Astrocyte (in vitro differentiated cells and primary cell): Measurements from ENCODE around the gene GLIPR1L1.

ENCODE experiments used
- CTCF ChIP-seq: IDR thresholded peaks from 2 replicates; pipeline ENCODE4 v1.5.1; 2011; ENCODE audit warnings: low read depth, mild to moderate bottlenecking, inconsistent platforms, low read length, moderate library complexity; ENCODE audit not compliant: insufficient read depth
- EZH2 ChIP-seq: IDR thresholded peaks from 2 replicates; pipeline ENCODE4 v1.6.1; 2012; ENCODE audit warnings: mild to moderate bottlenecking, low read length, inconsistent platforms; ENCODE audit not compliant: insufficient read depth

GRCh38 chr12:75323663-75324062 is 10.8 kb upstream of the GLIPR1L1 start:
- TF ChIP-seq CTCF (no peak), EZH2 (no peak)
